ENCODE data around the gene RPL21.

Gene RPL21

GRCh38 chr13:27258637-27259386 is 7.5 kb downstream of the RPL21 start:
- DNase-seq: no peak

GRCh38 chr13:27259831-27260230 is 8.5 kb downstream of the RPL21 start:
- no peak for DNase-seq

- DNase-seq: no peak
Observed at GRCh38 chr13:27261396-27261795, 10.0 kb downstream of the RPL21 start.

- DNase-seq: no peak
Observed at GRCh38 chr13:27263438-27263837, 12.1 kb downstream of the RPL21 start.

GRCh38 chr13:27264181-27264580 is 12.8 kb downstream of the RPL21 start:
- DNase-seq: peak; percentile 27

- DNase-seq: no peak
Observed at GRCh38 chr13:27264648-27265047, 13.3 kb downstream of the RPL21 start.

- no peak for DNase-seq
Observed at GRCh38 chr13:27266917-27267316, 15.6 kb downstream of the RPL21 start.

GRCh38 chr13:27267596-27267995 is 16.2 kb downstream of the RPL21 start:
- DNase-seq: no peak

- DNase-seq: no peak
Observed at GRCh38 chr13:27269114-27269665, 17.8 kb downstream of the RPL21 start.

GRCh38 chr13:27270594-27271520 is 19.5 kb downstream of the RPL21 start, which contains the start of gene RASL11A:
TSS of gene RASL11A (plus strand) at chr13:27270830. CDS start at chr13:27270945, 115 bp downstream.
- DNase-seq: peak; percentile 88

- no peak for DNase-seq
Observed at GRCh38 chr13:27271570-27272096, 20.3 kb downstream of the RPL21 start.

- DNase-seq: peak; percentile 76
Observed at GRCh38 chr13:27273658-27274425, 22.5 kb downstream of the RPL21 start.

GRCh38 chr13:27274631-27275030 is 23.3 kb downstream of the RPL21 start:
- DNase-seq: no peak

GRCh38 chr13:27276188-27276587 is 24.8 kb downstream of the RPL21 start:
- DNase-seq: no peak

GRCh38 chr13:27279506-27279905 is 28.1 kb downstream of the RPL21 start:
- DNase-seq: no peak

- no peak for DNase-seq
Observed at GRCh38 chr13:27280009-27280656, 28.8 kb downstream of the RPL21 start.

- no peak for DNase-seq
Observed at GRCh38 chr13:27280841-27281240, 29.5 kb downstream of the RPL21 start.

GRCh38 chr13:27281420-27281819 is 30.1 kb downstream of the RPL21 start:
- DNase-seq: no peak

GRCh38 chr13:27283906-27284493 is 32.6 kb downstream of the RPL21 start:
- DNase-seq: peak; percentile 22

GRCh38 chr13:27288392-27288791 is 37.0 kb downstream of the RPL21 start:
- DNase-seq: no peak

- no peak for DNase-seq
Observed at GRCh38 chr13:27289011-27289665, 37.8 kb downstream of the RPL21 start.
